NCI-H69 (cell line): ENCODE results near the gene CMC4.
A peak's percentile ranks its signal among the peaks of the same experiment; 100 is the strongest.

Experiments used
- DNase-seq: peaks from one replicate; lab custom pipeline; 2025; lab: John Stamatoyannopoulos, UW

CMC4 gene

DNA sequence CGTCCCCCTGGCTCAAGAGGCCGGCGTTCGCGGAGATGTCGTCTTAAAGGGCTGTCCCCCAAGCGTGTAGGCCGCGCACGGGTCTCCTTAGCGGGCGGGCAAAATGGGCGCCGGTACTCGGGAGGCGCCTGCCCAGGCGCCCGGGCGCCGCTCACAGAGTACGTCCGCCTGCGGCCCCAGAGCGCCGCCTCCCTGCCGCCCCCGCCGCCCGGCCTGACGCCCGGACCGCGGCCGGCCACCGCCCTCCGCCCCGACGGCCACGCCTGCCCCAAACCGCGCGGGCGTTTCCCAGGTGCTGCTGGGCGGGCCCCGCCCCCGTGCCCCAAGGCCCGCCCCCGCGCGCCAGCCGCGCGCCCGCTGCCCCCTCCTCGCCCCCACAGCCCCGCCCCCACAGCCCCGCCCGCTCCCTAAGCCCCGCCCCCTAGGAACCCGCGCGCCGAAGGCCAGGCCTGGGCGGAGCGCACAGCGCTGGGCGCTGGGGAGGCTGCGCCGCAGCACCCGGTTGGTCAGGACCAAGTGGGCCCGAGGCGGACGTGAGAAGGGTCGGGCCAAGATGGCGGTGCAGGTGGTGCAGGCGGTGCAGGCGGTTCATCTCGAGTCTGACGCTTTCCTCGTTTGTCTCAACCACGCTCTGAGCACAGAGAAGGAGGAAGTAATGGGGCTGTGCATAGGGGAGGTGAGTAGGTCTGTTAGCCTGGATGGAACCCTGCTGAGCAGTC, at the start of gene CMC4, which contains the start of the genes BRCC3 and MTCP1:
CMC4 (minus strand) TSS at position 162 of the 719 bp plus-strand sequence. CDS start 7,113 bp downstream, outside the sequence.
BRCC3 (plus strand) TSS at position 534 of the 719 bp plus-strand sequence; CDS start at position 554, 20 bp downstream.
MTCP1 (minus strand) TSS at position 162 of the 719 bp plus-strand sequence. CDS start 5,126 bp downstream, outside the sequence.
- peak; percentile 96 for DNase-seq

DNA sequence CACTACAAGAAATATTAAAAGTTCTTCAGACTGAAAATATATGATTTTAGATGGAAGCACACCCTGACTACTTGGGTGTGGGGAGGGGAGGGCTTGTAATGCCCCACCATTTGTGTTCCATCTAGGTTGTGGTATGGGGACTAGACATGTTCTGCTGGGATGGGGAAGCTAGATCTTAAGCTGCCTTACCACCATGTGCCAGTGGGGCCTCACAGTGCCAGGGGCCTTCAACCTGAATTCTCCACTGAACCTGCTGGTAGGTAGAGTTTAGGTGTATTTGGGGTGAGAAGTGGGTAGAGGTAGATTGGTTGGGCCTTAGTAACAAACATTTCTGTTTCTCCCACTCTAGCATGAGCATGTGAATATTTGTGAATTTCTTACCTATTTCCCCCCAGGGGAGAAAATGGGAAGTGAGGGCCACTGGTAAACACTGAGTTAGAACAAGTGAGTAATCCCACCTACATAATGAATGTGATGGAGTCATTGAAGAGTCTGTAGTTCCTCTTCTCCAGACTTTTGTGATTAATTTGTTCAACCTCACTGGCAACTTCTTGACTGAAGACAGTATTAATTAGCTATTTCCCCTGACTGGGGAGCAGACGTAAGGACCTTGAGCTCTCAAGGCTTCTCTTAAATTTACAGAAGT, 44.4 kb upstream of the CMC4 start:
- no peak for DNase-seq

- no peak for DNase-seq
Observed at GRCh38 chrX:155113097-155113496, 42.2 kb upstream of the CMC4 start.

GRCh38 chrX:155112171-155112570, 41.2 kb upstream of the CMC4 start:
- DNase-seq, result peak; percentile 3

GRCh38 chrX:155108427-155108826, 37.5 kb upstream of the CMC4 start:
- DNase-seq, result no peak

DNA sequence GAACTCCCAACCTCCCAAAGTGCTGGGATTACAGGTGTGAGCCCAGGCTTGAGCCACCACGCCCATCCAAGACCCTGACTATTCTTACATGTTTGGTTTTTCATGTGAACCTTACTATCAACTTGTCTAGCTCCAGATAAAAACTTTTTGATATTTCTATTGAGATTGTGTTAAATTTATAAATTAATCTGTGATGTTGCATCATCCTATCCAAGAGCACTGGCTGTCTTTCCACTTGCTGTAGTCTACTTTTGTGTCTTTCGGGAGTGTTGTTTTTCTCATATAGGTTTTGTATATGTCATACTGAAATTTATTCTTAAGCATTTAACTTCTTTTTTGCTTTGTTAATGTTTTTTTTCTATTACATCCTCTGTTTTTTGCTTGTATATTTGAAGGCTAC, 35.0 kb upstream of the CMC4 start:
- DNase-seq, result no peak

DNA sequence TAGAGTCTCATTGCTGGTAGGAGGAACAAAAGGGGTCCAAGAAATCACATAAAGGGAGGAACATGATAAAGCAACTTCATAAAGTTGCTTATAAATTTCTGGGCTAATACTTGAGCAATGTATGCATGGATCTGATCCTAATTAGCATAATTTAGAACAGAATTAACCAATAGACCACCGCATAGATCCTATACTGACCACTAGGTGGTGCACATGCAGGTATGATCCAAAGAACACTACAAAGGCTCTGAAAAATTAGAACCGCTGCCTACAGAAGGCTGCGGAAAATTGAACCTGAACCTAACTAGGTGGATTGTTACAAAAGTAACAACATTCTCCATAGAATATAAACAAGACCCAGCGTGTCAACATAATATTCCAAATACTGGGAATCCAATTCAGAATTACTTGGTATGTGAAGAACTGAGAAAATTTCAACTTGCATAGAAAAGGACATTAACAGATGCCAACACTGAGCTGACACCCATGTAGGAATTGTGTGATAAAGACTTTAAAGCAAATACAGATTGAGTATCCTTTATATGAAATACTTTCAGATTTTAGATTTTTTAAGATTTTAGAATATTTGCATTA, 23.6 kb upstream of the CMC4 start:
- DNase-seq, result peak; percentile 51

DNA sequence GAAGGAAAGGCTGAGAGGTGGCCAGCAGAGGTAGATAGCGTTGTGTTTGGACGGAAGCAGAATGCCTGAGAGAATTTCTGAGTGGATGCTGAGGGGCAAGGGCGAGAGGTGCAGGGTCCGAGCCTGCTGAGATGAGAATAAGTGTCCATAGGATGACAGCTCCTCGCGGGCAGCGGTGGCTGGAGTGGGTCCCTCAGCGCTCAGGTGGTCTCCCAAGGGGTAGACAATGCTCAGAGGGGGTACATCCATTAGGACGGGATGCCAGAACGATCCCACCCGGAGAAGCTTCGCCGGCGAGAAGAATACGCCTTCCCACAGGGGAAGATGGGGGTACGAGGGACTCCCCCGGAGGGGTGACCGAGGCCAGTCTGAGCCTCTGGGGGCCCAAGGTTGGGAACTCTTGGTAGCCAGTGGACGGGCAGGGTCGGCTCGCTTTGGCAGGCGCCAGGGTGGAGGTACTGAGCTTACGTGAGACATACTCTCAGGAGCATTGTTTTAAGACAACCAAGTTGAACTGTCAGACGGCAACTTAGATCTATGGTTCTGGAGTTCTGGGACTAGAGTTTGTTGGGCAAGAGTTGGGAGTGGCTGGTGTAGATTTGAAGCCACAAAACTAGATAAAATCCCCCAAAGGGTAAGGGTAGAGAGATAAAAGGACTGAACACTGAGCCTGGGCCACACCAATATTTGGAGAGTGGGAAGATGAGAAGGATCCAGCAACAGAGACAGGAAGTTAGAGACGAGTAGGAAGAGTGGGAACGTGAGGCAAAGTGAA, 16.2 kb upstream of the CMC4 start:
- no peak for DNase-seq

- DNase-seq, result peak; percentile 34
Observed at GRCh38 chrX:155086202-155086840, 15.4 kb upstream of the CMC4 start.

DNA sequence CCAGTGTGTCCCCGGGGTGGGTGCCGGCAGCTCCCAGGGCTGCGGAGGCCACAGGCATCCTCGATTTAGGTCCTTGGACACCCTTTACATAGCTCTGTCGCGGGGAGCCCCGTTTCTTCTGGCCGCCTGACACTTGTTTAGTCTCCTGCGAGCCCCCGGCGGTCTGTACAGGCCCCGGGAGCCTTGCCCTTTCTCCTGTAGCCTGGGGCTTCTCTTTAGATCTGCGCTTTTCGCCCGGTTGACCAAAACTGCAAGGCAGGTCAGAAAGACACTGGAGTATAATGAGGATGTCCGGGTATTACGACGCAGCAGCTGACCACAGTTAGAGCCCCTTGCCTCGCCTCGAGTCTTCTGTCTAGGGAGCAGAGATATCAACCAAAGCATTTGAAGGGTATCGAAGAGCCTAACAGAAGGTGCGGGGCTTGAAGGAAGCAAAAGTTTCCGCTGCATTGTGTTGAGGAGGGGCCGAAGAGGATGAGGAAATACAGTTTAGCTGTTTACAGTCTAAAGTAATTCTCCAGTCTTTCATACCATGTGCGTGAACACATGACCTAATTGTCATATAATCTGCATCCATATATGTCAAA, 851 bp upstream of the CMC4 start:
- peak; percentile 55 for DNase-seq

GRCh38 chrX:155070663-155070974, 317 bp downstream of the CMC4 start:
- DNase-seq, result peak; percentile 70

GRCh38 chrX:155070038-155070437, 898 bp downstream of the CMC4 start:
- peak; percentile 31 for DNase-seq

- no peak for DNase-seq
Observed at GRCh38 chrX:155069414-155069813, 1.5 kb downstream of the CMC4 start.

GRCh38 chrX:155068165-155068564, 2.8 kb downstream of the CMC4 start:
- DNase-seq, result peak; percentile 6

DNA sequence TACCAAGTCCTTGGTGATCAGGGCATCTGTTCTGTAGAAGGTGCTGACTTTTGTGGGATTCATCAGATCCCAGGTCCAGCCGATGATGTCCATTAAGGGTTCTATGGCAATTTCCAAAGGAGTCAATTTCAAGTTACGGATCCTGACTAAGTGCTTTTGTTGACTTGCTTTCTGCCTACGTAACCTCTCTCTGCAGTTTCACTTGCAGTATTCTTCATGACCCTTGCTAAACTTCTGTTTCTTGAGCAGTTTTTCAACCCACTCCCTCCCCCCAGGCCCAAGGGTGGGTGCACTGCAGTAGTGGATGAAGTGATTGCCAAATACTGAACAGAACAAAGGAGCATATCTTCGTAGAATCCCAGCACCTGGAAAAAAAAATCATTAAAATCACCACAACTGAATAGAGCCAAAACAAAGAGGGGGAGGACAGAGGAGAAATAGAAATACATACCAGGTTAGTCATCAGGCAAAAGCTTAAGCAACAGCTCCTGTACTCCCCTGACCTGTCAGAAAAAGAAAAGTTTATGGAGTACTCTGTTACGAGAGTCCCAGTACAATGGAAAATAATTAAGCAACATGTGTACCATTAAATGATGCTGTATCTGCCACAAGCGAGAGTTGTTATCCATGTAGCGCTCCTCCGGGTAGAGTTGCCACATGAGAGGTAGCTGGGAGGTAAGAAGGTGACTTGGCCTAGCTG, 5.8 kb downstream of the CMC4 start:
- no peak for DNase-seq

DNA sequence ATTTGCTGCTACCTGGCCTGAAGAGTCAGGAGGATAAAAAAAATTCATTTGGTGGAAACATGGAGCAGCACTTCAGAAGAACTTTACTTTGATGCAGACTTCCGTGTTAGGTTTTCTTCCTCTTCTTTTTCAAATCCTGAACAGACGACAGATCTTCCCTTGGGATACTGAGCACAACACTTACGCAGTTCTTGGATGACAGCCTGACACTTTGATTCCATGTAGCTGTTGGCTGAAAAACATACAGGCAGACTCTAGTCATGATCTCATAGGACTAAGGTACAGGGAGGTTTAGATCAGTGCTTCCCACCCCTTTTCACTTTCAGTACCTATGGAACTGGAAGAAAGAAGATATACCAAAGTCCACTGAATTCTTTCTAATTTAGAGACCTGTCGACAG, 9.2 kb downstream of the CMC4 start:
- no peak for DNase-seq

GRCh38 chrX:155056877-155057792, 13.8 kb downstream of the CMC4 start:
- DNase-seq, result peak; percentile 67

- no peak for DNase-seq
Observed at GRCh38 chrX:155056471-155056870, 14.5 kb downstream of the CMC4 start.

DNA sequence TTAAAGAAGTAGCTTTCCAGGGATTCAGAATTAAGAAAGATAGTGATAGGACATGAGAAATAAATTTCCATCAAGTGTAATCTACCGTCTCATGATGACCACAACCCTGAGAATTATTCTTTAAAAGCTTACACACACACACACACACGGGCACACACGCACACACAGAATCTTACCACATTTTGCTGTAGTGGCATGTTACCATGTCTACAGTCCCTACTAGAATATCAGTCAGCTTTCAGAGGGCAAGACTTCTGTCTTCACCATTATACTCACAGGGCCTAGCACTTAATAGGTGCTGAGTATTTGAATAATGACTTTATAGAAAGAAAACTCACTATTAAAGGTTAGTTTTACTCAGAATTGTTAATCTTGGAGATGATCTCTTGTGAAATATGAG, 15.4 kb downstream of the CMC4 start:
- DNase-seq, result no peak

- DNase-seq, result no peak
Observed at GRCh38 chrX:155054255-155054654, 16.7 kb downstream of the CMC4 start.
